RWPE2 (cell line): ENCODE data around the gene DNAH3.

Experiments
- ATAC-seq: fragments of 200-7000 bp; cut with Tn5 transposase; 3 replicates; pipeline ENCODE4 v1.9.1; 2021; ENCODE audit warnings: low read depth
- DNase-seq: peaks from one replicate; pipeline ENCODE4 v3.0.0-alpha.2; 2020; ENCODE audit warnings: low spot score
- H3K27ac ChIP-seq: fragments of 450-650 bp; 2 replicates; pipeline ENCODE4 v1.5.1; 2017; ENCODE audit warnings: mild to moderate bottlenecking; ENCODE audit not compliant: poor library complexity, severe bottlenecking
- H3K27me3 ChIP-seq: fragments of 250-450 bp; sonication (Bioruptor Pico); 2 replicates; pipeline ENCODE4 v1.5.1; 2021; ENCODE audit warnings: mild to moderate bottlenecking, moderate library complexity; ENCODE audit not compliant: insufficient read depth, poor library complexity, severe bottlenecking
- H3K36me3 ChIP-seq: fragments of 250-450 bp; sonication (Bioruptor Pico); 2 replicates; pipeline ENCODE4 v1.5.1; 2020; ENCODE audit warnings: low read depth, mild to moderate bottlenecking, moderate library complexity
- H3K4me1 ChIP-seq: fragments of 250-450 bp; sonication (Bioruptor Pico); 2 replicates; pipeline ENCODE4 v1.5.1; 2021; ENCODE audit warnings: mild to moderate bottlenecking, moderate library complexity; ENCODE audit not compliant: insufficient read depth, poor library complexity, severe bottlenecking
- H3K4me3 ChIP-seq: fragments of 250-450 bp; sonication (Bioruptor Pico); 2 replicates; pipeline ENCODE4 v1.5.1; 2021; ENCODE audit warnings: mild to moderate bottlenecking, moderate library complexity; ENCODE audit not compliant: severe bottlenecking
- H3K9me3 ChIP-seq: fragments of 250-450 bp; sonication (Bioruptor Pico); 2 replicates; pipeline ENCODE4 v1.5.1; 2021; ENCODE audit warnings: mild to moderate bottlenecking, moderate library complexity; ENCODE audit not compliant: severe bottlenecking
- TF ChIP-seq, protein P1 (sequence below): fragments of 450-650 bp; IDR thresholded peaks from one replicate; pipeline ENCODE4 v1.5.1; 2017; ENCODE audit warnings: mild to moderate bottlenecking, moderate library complexity; ENCODE audit not compliant: poor library complexity, severe bottlenecking

DNAH3 gene

DNA sequence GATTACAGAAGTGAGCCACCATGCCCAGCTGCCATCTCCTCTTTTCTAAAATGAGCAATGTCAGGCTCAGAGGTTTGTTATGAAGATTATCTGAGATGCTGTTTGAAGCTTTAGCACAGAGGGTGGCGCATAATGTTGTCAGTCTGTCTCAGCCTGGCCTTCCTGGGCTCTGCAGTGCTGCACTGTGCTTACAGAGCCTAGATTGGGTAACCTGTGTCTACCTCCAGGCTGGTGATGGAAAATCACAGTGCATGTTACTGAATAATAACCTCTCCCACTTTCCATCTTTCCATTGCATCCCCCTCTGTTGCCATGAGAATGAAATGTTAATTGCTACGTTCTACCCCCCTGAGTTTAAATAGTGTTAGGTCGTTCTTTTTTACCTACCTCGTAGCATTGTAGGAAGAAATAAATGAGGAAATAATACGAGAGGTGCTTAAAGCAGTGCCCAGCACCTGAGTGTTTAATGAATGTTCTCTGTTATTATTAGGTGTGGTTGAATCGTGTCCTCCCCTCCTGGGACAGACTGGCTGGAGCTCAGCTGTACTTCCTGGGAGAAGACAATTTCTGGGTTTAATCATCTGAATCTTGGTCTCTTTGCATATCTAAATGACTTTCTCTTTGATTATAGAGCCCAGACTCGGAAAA, 14.0 kb upstream of the DNAH3 start:
- TF ChIP-seq, protein P1, sequence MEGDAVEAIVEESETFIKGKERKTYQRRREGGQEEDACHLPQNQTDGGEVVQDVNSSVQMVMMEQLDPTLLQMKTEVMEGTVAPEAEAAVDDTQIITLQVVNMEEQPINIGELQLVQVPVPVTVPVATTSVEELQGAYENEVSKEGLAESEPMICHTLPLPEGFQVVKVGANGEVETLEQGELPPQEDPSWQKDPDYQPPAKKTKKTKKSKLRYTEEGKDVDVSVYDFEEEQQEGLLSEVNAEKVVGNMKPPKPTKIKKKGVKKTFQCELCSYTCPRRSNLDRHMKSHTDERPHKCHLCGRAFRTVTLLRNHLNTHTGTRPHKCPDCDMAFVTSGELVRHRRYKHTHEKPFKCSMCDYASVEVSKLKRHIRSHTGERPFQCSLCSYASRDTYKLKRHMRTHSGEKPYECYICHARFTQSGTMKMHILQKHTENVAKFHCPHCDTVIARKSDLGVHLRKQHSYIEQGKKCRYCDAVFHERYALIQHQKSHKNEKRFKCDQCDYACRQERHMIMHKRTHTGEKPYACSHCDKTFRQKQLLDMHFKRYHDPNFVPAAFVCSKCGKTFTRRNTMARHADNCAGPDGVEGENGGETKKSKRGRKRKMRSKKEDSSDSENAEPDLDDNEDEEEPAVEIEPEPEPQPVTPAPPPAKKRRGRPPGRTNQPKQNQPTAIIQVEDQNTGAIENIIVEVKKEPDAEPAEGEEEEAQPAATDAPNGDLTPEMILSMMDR, result no peak
- ATAC-seq (no peak), DNase-seq (no peak)
- Histone ChIP-seq H3K4me1 (peaks cover 13% of the 10 kb centered on the region), H3K4me3 (no peak overlapping the region), H3K27ac (no peak overlapping the region), H3K27me3 (no peaks in the 10 kb centered on the region), H3K36me3 (peaks cover 67% of the 10 kb centered on the region), H3K9me3 (no peaks in the 10 kb centered on the region)

DNA sequence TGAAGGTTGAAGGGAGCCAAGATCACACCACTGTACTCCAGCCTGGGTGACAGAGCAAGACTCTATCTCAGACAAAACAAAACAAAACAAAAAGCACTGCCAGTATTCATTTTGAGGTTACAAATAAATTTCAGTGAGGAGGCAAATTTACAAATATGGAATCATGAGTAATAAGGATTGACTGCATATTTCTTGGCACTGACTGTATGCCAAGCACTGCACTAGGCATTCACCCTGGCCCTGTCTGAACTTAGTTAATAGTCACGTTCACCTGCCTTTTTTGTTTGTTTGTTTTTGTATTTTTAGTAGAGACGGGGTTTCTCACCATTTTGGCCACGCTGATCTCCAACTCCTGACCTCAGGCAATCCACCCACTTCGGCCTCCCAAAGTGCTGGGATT, 12.9 kb upstream of the DNAH3 start:
- no peak for DNase-seq
- H3K36me3 ChIP-seq, result peaks cover 59% of the 10 kb centered on the region

DNA sequence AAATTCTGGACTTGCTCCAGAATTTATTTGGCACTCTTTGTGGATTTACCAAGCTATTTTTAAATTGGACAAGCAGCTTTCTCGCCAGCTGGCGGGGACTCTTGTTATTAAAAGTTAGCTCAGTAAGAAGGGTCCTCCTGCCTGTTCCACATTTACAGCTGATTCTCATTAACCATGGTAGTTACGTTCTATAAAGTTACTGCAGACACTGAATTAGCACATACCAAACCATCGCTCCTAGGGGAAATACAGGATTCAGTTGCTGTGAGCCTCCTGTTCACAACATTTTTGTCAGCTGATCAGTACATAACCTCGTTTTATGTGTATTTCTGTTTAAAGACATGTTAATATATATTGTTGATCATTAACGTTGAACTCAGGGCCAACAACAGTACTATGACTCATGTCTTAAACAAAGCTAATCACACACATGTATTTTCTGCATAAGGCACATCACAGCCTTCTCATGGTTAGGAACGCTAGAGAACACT, 12.1 kb upstream of the DNAH3 start:
- H3K9me3 ChIP-seq, result no peaks in the 10 kb centered on the region
- H3K27ac ChIP-seq, result no peak overlapping the region
- peaks cover 16% of the 10 kb centered on the region for H3K4me1 ChIP-seq
- peaks cover 59% of the 10 kb centered on the region for H3K36me3 ChIP-seq
- no peaks in the 10 kb centered on the region for H3K27me3 ChIP-seq
- TF ChIP-seq, protein P1, result no peak
- no peak overlapping the region for H3K4me3 ChIP-seq
- ATAC-seq (no peak), DNase-seq (no peak)

More for the DNA sequence above, 12.9 kb upstream of the DNAH3 start:
- no peaks in the 10 kb centered on the region for H3K27me3 ChIP-seq
- H3K4me3 ChIP-seq, result no peak overlapping the region
- peaks cover 13% of the 10 kb centered on the region for H3K4me1 ChIP-seq
- ATAC-seq, result no peak
- TF ChIP-seq, protein P1, result no peak
- no peak overlapping the region for H3K27ac ChIP-seq
- H3K9me3 ChIP-seq, result no peaks in the 10 kb centered on the region

DNA sequence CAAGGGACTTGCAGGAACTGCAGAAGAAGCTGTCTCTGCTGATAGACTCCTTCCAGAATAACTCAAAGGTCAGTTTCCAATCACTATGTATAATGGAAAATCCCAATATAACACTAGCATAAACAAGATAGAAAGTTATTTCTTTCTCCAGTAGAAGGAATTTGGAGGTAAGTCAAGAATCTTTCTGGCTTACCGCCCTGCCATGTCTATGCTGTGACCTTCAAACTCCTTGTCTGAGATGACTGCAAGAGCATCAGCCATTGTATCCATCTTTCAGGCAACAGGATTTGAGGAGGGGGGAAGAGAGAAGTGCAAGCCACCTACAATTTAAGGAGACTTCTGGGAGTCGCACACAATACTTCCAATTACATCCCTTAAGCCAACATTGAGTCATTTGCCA, 10.6 kb upstream of the DNAH3 start:
- DNase-seq (no peak), ATAC-seq (no peak)
- H3K4me3 ChIP-seq, result no peak overlapping the region
- H3K27me3 ChIP-seq, result no peaks in the 10 kb centered on the region
- H3K9me3 ChIP-seq, result no peaks in the 10 kb centered on the region
- H3K27ac ChIP-seq, result no peak overlapping the region
- TF ChIP-seq, protein P1, result no peak
- peaks cover 10% of the 10 kb centered on the region for H3K4me1 ChIP-seq
- H3K36me3 ChIP-seq, result peaks cover 50% of the 10 kb centered on the region

DNA sequence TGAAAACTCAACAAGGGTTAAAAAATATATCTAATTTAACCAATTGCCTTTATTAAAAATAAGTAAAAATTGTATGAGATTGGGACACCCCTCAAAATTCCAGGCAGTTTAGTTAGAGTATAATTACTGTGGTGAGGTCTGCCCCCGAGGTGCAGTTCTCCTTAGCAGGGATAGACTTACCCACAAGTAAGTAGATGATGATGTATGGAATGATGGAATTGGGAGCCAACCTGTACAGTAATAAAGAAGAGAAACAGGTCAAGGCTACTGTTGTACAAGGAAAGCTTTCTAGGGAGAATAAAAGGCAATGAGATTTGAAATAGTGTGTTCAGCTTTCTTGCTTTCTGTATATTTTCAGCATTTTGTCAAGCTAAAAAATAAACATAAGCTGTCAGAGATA, 9.6 kb upstream of the DNAH3 start:
- DNase-seq, result no peak
- peaks cover 10% of the 10 kb centered on the region for H3K4me1 ChIP-seq
- H3K27me3 ChIP-seq, result no peaks in the 10 kb centered on the region
- no peak overlapping the region for H3K27ac ChIP-seq
- H3K4me3 ChIP-seq, result no peak overlapping the region
- H3K9me3 ChIP-seq, result no peaks in the 10 kb centered on the region
- TF ChIP-seq, protein P1, result no peak
- ATAC-seq, result no peak
- peaks cover 40% of the 10 kb centered on the region for H3K36me3 ChIP-seq
